H1 (cell line): Measurements from ENCODE around the gene MIEF2. TPM values are rescaled to one million over a fixed set of nuclear protein-coding genes. Genes with fewer than 3 reads are reported as not detected.

Experiments
- CTCF ChIA-PET: fragments of 300-600 bp; sonication (Branson Sonifier 250); formaldehyde crosslinking; loops from one replicate; lab custom pipeline; 2021; ENCODE audit not compliant: partially characterized antibody; lab: Charles Lee
- POLR2A ChIA-PET: fragments of 300-600 bp; sonication (Branson Sonifier 250); formaldehyde crosslinking; loops from one replicate; lab custom pipeline; 2021; ENCODE audit warnings: inconsistent platforms; ENCODE audit not compliant: partially characterized antibody; lab: Charles Lee
- DNase-seq, 2 experiments: peaks; one replicate each; pipeline versions ENCODE4 v3.0.0 to v3.0.0-alpha.2; 2010 to 2022; ENCODE audit warnings: low spot score in 2 of 2, low read depth in 1 of 2, mixed read lengths in 1 of 2
- FAIRE-seq: peaks from 2 replicates; lab custom pipeline; 2011; peaks lifted over from hg19 to GRCh38; lab: Jason Lieb, UNC
- H2AFZ ChIP-seq: 2 replicates; pipeline ENCODE4 v1.8.1; 2012; ENCODE audit warnings: low read length, inconsistent platforms
- H2AK5ac ChIP-seq: 2 replicates; pipeline ENCODE4 v1.6.1; 2013; ENCODE audit warnings: low read depth, low read length
- H2BK120ac ChIP-seq: replicated peaks from 2 replicates; pipeline ENCODE3; 2013; ENCODE audit warnings: low read depth, low read length, inconsistent platforms
- H2BK12ac ChIP-seq: 2 replicates; pipeline ENCODE4 v1.6.1; 2013; ENCODE audit warnings: low read depth, low read length
- H2BK15ac ChIP-seq: 2 replicates; pipeline ENCODE4 v1.6.1; 2013; ENCODE audit warnings: low read length
- H2BK20ac ChIP-seq: 2 replicates; pipeline ENCODE4 v1.6.1; 2013; ENCODE audit warnings: low read length
- H2BK5ac ChIP-seq: 2 replicates; pipeline ENCODE4 v1.6.1; 2013; ENCODE audit warnings: low read depth, low read length
- H3K14ac ChIP-seq: 2 replicates; pipeline ENCODE4 v1.6.1; 2013; ENCODE audit warnings: inconsistent platforms; ENCODE audit not compliant: insufficient read length
- H3K18ac ChIP-seq: 2 replicates; pipeline ENCODE4 v1.6.1; 2013; ENCODE audit warnings: low read length; ENCODE audit errors: extremely low read depth
- H3K23ac ChIP-seq: 2 replicates; pipeline ENCODE4 v1.6.1; 2013; ENCODE audit warnings: inconsistent platforms; ENCODE audit not compliant: insufficient read length
- H3K23me2 ChIP-seq: 2 replicates; pipeline ENCODE4 v1.6.1; 2013; ENCODE audit warnings: low read depth, low read length
- H3K27ac ChIP-seq: 2 replicates; pipeline ENCODE4 v1.6.1; 2011; ENCODE audit warnings: low read depth, low read length, inconsistent platforms
- H3K27me3 ChIP-seq, 4 experiments: replicated peaks in 1 of 4; 1 replicate in 1 of 4; 2 replicates in 3 of 4; pipeline versions ENCODE4 v1.6.1 to v1.8.1; 2011 to 2013; ENCODE audit warnings: low read length in 3 of 4, mild to moderate bottlenecking in 3 of 4, inconsistent platforms in 2 of 4, mixed read lengths in 2 of 4, moderate library complexity in 1 of 4; ENCODE audit not compliant: control insufficient read depth in 3 of 4, insufficient read depth in 3 of 4; ENCODE audit errors: extremely low read depth in 1 of 4
- H3K36me3 ChIP-seq, 4 experiments: 2 replicates each; pipeline versions ENCODE4 v1.6.1 to v1.8.1; 2011 to 2013; ENCODE audit warnings: mild to moderate bottlenecking in 4 of 4, low read length in 3 of 4, moderate library complexity in 2 of 4, control low read depth in 1 of 4, inconsistent platforms in 1 of 4; ENCODE audit not compliant: insufficient read depth in 4 of 4, control insufficient read depth in 2 of 4
- H3K4ac ChIP-seq: replicated peaks from 2 replicates; pipeline ENCODE3; 2013; ENCODE audit warnings: low read length, low read depth, mixed read lengths, inconsistent platforms; ENCODE audit not compliant: insufficient read length
- H3K4me1 ChIP-seq, 4 experiments: replicated peaks in 1 of 4; 1 replicate in 1 of 4; 2 replicates in 3 of 4; pipeline versions ENCODE4 v1.6.1 to v1.8.1; 2011 to 2013; ENCODE audit warnings: low read length in 3 of 4, inconsistent platforms in 2 of 4, mixed read lengths in 1 of 4; ENCODE audit not compliant: insufficient read depth in 4 of 4, control insufficient read depth in 3 of 4
- H3K4me2 ChIP-seq, 2 experiments: 2 replicates each; pipeline versions ENCODE4 v1.6.1 to v1.8.1; 2011 to 2013; ENCODE audit warnings: low read depth in 2 of 2, low read length in 2 of 2, control low read depth in 1 of 2, inconsistent platforms in 1 of 2, mild to moderate bottlenecking in 1 of 2; ENCODE audit not compliant: insufficient read depth in 1 of 2
- H3K4me3 ChIP-seq, 4 experiments: fragments of 200-600, 300-600 bp in 1 of 4; sonication (generic), shearing (Covaris generic), sonication (Bioruptor Twin) in 1 of 4; 2 replicates each; pipeline versions ENCODE4 v1.5.1 to v1.8.1; 2011 to 2016; ENCODE audit warnings: low read length in 4 of 4, low read depth in 3 of 4, control low read depth in 2 of 4, inconsistent platforms in 2 of 4, mild to moderate bottlenecking in 2 of 4, mixed read lengths in 1 of 4, moderate library complexity in 1 of 4; ENCODE audit not compliant: insufficient read depth in 2 of 4; ENCODE audit errors: extremely low read depth in 1 of 4
- H3K56ac ChIP-seq: replicated peaks from 2 replicates; pipeline ENCODE3; 2013; ENCODE audit warnings: low read depth, mild to moderate bottlenecking, mixed read lengths, low read length, inconsistent platforms; ENCODE audit not compliant: insufficient read length
- H3K79me1 ChIP-seq: 2 replicates; pipeline ENCODE4 v1.6.1; 2013; ENCODE audit warnings: low read depth, low read length, control low read depth
- H3K79me2 ChIP-seq, 2 experiments: 2 replicates each; pipeline versions ENCODE4 v1.6.1 to v1.8.1; 2012 to 2013; ENCODE audit warnings: low read length in 2 of 2, mild to moderate bottlenecking in 2 of 2, inconsistent platforms in 1 of 2; ENCODE audit not compliant: insufficient read depth in 2 of 2, control insufficient read depth in 1 of 2
- H3K9ac ChIP-seq, 4 experiments: replicated peaks in 1 of 4; 1 replicate in 1 of 4; 2 replicates in 3 of 4; pipeline versions ENCODE4 v1.6.1 to v1.8.1; 2011 to 2013; ENCODE audit warnings: low read depth in 3 of 4, low read length in 3 of 4, control low read depth in 2 of 4, mild to moderate bottlenecking in 2 of 4, moderate library complexity in 2 of 4, inconsistent platforms in 1 of 4; ENCODE audit errors: extremely low read depth in 1 of 4
- H3K9me3 ChIP-seq, 2 experiments: 2 replicates each; pipeline versions ENCODE4 v1.6.1 to v1.8.1; 2012 to 2013; ENCODE audit warnings: mild to moderate bottlenecking in 2 of 2, moderate library complexity in 2 of 2, control low read depth in 1 of 2, inconsistent platforms in 1 of 2, low read depth in 1 of 2, low read length in 1 of 2, mixed read lengths in 1 of 2; ENCODE audit not compliant: insufficient read depth in 2 of 2
- H4K20me1 ChIP-seq, 2 experiments: replicated peaks in 1 of 2; 2 replicates each; pipeline versions ENCODE3 to v1.8.1; 2011 to 2013; ENCODE audit warnings: inconsistent platforms in 2 of 2, low read length in 2 of 2, mild to moderate bottlenecking in 1 of 2; ENCODE audit not compliant: insufficient read depth in 2 of 2, control insufficient read depth in 1 of 2
- H4K5ac ChIP-seq: 2 replicates; pipeline ENCODE4 v1.6.1; 2013; ENCODE audit warnings: low read length, low read depth, mixed read lengths, inconsistent platforms; ENCODE audit not compliant: insufficient read length
- H4K8ac ChIP-seq: 2 replicates; pipeline ENCODE4 v1.8.0; 2013; ENCODE audit warnings: mild to moderate bottlenecking, moderate library complexity, low read length, inconsistent platforms; ENCODE audit not compliant: insufficient read depth; ENCODE audit errors: extremely low read depth
- H4K91ac ChIP-seq: replicated peaks from 2 replicates; pipeline ENCODE3; 2013; ENCODE audit warnings: low read length, mixed read lengths, inconsistent platforms; ENCODE audit not compliant: insufficient read length
- CTCF ChIP-seq, 3 experiments: IDR thresholded peaks; 1 replicate in 2 of 3; 2 replicates in 1 of 3; pipeline versions ENCODE4 v1.5.1 to v1.6.1; 2011; ENCODE audit warnings: low read length in 3 of 3, mild to moderate bottlenecking in 3 of 3, inconsistent platforms in 2 of 3, low read depth in 1 of 3, moderate library complexity in 1 of 3; ENCODE audit not compliant: insufficient read depth in 1 of 3; ENCODE audit errors: control extremely low read depth in 1 of 3
- KDM1A ChIP-seq: fragments of 200-600, 300-600 bp; sonication (generic); IDR thresholded peaks from 2 replicates; pipeline ENCODE4 v1.7.1; 2016; ENCODE audit warnings: mild to moderate bottlenecking, low read length, borderline replicate concordance
- MAFK ChIP-seq: IDR thresholded peaks from 2 replicates; pipeline ENCODE4 v1.6.1; 2012; ENCODE audit warnings: low read depth, mild to moderate bottlenecking, improper control_type of control experiment, low read length
- WGBS, 2 experiments: shearing (Covaris generic) in 1 of 2; methylation state at CpG; one replicate each; pipeline versions ENCODE4 v1.1.6 to v1.1.7; 2013 to 2015; ENCODE audit warnings: low lambda C conversion rate in 2 of 2, mixed read lengths in 2 of 2, inconsistent platforms in 1 of 2, low coverage in 1 of 2, missing lambda C conversion rate in 1 of 2; ENCODE audit not compliant: insufficient replicate concordance in 2 of 2, insufficient coverage in 1 of 2, insufficient read length in 1 of 2; ENCODE audit errors: extremely low coverage in 1 of 2, missing lambda C conversion rate in 1 of 2; 5-methylcytosine and 5-hydroxymethylcytosine counted together
- polyA plus RNA-seq, 7 experiments: library from polyadenylated mRNA; depleted of rRNA in 3 of 7; stranded (reverse) in 5 of 7; unstranded in 2 of 7; fragments of >200 nt in 5 of 7; fragments of 200-250 nt in 2 of 7; gene quantifications; 1 replicate in 5 of 7; 2 replicates in 1 of 7; 4 replicates in 1 of 7; pipeline versions ENCODE4 v1.2.1 to v1.2.3, GENCODE V29; 2011 to 2013; ENCODE audit warnings: missing spikeins in 2 of 7, mixed read lengths in 2 of 7
- total RNA-seq: library from RNA; stranded (reverse); fragmentation: NEBNext Ultra II Directional; extraction: Animal tissue kit (Norgen Biotek cat#: 25700); gene quantifications from 2 replicates; pipeline ENCODE4 v1.2.1, GENCODE V29; 2021

MIEF2 gene
- total and polyA plus RNA-seq, 2 of the 8 experiments (the other 6 are each of a cell fraction or from before 2014, with no cell fraction given) = 9.9 to 24.9 TPM

- Histone ChIP-seq H3K9me3 (no peaks in the 10 kb centered on the region), H4K91ac (no peak overlapping the region), H3K79me2 (peaks cover 8 to 67% of the 10 kb centered on the region in 2 experiments), H3K4me3 (no peak overlapping the region), H2BK15ac (no peak overlapping the region), H3K14ac (no peak overlapping the region), H3K79me1 (peaks cover 49% of the 10 kb centered on the region), H3K23ac (no peak overlapping the region), H4K5ac (no peak overlapping the region), H2BK20ac (no peak overlapping the region), H3K18ac (no peak overlapping the region), H3K23me2 (peaks cover 13% of the 10 kb centered on the region), H3K4me2 (no peak overlapping the region), H3K56ac (no peak overlapping the region), H2AK5ac (peak overlapping the region; percentile 4; the same call in 1 of the 2 replicates), H3K9ac (no peak overlapping the region), H4K8ac (no peak overlapping the region), H3K27me3 (no peaks in the 10 kb centered on the region), H3K36me3 (peaks cover 0 to 9% (median 4%) of the 10 kb centered on the region in 4 experiments; a peak in 1 of 8 replicates), H2AFZ (no peak overlapping the region), H2BK5ac (peak overlapping the region; percentile 78; the same call in 1 of the 2 replicates), H4K20me1 (peaks cover 17 to 29% of the 10 kb centered on the region in 2 experiments), H3K27ac (no peak overlapping the region), H3K4me1 (peaks cover 0 to 18% (median 12%) of the 10 kb centered on the region in 4 experiments; a peak in 6 of 7 replicates), H2BK12ac (no peak overlapping the region), H3K4ac (no peak overlapping the region), H2BK120ac (no peak overlapping the region)
- DNase-seq (no peak), FAIRE-seq (no peak)
- POLR2A ChIA-PET = interaction anchor here (1.0 to 3.6 kb wide), 5 partner anchors 13 to 45 kb away, joined by 3 to 14 read pairs (median 8); partner anchors contain the start of genes ALKBH5, FLII and MIEF2
- CTCF ChIA-PET = interaction anchor here (1.0 to 8.4 kb wide), 5 partner anchors 12 to 87 kb away, joined by 3 to 76 read pairs (median 4); no protein-coding TSS in a partner anchor
- TF ChIP-seq MAFK (no peak), CTCF (IDR thresholded peaks at IDR 0.05; ENCODE audit: control extremely low read depth in 1 of 3, insufficient read depth in 1 of 3, low read depth in 1 of 3, low read length in 3 of 3) (no peak), KDM1A (peak; percentile 69; the same call in 1 of the 2 replicates)
- WGBS, 2 experiments = 83% methylated on average over 10 of the region's 10 CpGs; no CpG with 5 or more reads in 1 of the 2 experiments
These were observed 32.2 kb upstream of the MIEF2 start for GRCh38 chr17:18228176-18228682.
